ENCODE measurements around the gene AHI1. TPM values are rescaled to one million over a fixed set of nuclear protein-coding genes. Genes with fewer than 3 reads are reported as not detected.

Gene AHI1
- total and polyA plus RNA-seq, 2 experiments from 2014 or later, result 14.8 to 21.5 TPM

DNA sequence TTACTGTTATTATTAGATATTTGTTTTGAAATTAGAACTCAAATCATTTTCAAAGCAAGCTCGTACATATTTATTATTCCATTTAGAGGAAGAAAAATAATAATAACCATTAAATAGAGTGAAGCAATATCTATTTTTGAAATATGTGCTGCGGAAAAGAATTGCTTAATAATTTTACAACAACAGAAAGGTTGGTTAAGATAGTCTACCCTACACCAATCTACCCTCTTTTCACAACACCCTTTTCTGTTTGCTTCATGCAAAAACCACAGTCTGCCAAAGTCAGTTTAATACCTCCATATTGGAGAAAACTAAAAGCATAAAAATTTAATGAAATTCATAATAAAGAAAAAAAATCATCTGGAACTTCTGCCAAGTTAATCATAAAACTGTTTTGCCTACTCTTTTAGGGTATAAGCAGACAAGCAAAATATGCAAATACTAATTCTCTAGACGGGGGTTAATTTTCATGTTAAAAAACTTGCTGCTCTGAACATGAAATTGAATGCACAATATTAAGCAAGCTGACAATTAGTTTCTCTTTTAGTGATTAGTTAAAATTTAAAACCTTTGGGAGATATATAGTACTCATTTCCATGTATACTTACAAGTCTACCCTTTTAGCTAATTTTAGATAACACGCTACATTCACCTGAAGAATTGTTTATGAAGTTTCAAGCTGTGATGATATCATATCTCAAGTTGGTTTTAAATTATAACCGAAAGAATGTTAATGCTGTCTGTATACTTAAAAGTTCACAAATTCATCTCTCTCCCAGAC lies 100.2 kb downstream of the AHI1 start:
- H3K79me2 ChIP-seq, result no peaks in the 10 kb centered on the region
- H3K4me2 ChIP-seq, result no peak overlapping the region
- no peaks in the 10 kb centered on the region for H3K9me2 ChIP-seq (replicated peaks; ENCODE audit: insufficient read depth)
- TF ChIP-seq EZH2phosphoT487 (IDR thresholded peaks at IDR 0.05; ENCODE audit: low read depth, severe bottlenecking, unreplicated experiment) (no peak), EZH2 (IDR thresholded peaks at IDR 0.05; ENCODE audit: borderline replicate concordance) (no peak)
- TF ChIP-seq, protein P1, sequence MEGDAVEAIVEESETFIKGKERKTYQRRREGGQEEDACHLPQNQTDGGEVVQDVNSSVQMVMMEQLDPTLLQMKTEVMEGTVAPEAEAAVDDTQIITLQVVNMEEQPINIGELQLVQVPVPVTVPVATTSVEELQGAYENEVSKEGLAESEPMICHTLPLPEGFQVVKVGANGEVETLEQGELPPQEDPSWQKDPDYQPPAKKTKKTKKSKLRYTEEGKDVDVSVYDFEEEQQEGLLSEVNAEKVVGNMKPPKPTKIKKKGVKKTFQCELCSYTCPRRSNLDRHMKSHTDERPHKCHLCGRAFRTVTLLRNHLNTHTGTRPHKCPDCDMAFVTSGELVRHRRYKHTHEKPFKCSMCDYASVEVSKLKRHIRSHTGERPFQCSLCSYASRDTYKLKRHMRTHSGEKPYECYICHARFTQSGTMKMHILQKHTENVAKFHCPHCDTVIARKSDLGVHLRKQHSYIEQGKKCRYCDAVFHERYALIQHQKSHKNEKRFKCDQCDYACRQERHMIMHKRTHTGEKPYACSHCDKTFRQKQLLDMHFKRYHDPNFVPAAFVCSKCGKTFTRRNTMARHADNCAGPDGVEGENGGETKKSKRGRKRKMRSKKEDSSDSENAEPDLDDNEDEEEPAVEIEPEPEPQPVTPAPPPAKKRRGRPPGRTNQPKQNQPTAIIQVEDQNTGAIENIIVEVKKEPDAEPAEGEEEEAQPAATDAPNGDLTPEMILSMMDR (IDR thresholded peaks at IDR 0.05; ENCODE audit: poor library complexity), result no peak
- no peaks in the 10 kb centered on the region for H4K20me1 ChIP-seq (ENCODE audit: insufficient read depth, poor library complexity, severe bottlenecking)
- 96% methylated on average over 5 of the region's 5 CpGs for WGBS (ENCODE audit: low lambda C conversion rate, missing lambda C conversion rate)
- DNase-seq (ENCODE audit: low spot score), result no peak
- no peak overlapping the region for H3K4me3 ChIP-seq
- H3K4me1 ChIP-seq (ENCODE audit: insufficient read depth), result no peaks in the 10 kb centered on the region
- H2AFZ ChIP-seq, result no peak overlapping the region
- H3K27me3 ChIP-seq, result no peaks in the 10 kb centered on the region
- no peaks in the 10 kb centered on the region for H3K9me3 ChIP-seq (ENCODE audit: low read depth)
- H3K36me3 ChIP-seq (replicated peaks; ENCODE audit: insufficient read depth, low read depth), result no peaks in the 10 kb centered on the region
- no peak overlapping the region for H3K27ac ChIP-seq

DNA sequence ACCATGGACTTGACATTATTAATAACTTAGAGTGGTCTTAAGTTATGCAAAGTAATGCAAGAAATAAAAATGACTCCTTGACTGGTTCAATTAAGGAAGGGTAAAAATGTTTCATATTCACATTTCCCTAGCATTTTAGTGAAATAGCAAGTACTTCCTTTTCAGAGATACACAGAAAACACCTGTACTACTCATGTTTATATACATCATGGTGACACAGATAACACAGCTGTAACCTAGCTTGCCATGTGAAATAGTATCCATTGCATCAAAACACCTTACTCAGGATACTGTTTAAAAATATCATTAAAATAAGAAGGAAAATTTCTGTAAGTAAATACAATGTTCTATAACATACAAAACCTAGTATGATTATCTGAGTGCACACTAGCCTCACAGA lies 102.4 kb downstream of the AHI1 start:
- TF ChIP-seq EZH2phosphoT487 (IDR thresholded peaks at IDR 0.05; ENCODE audit: low read depth, severe bottlenecking, unreplicated experiment), result no peak
- TF ChIP-seq, protein P1 (IDR thresholded peaks at IDR 0.05; ENCODE audit: poor library complexity), result no peak
- no peak for TF ChIP-seq EZH2 (IDR thresholded peaks at IDR 0.05; ENCODE audit: borderline replicate concordance)
- H3K4me2 ChIP-seq, result no peak overlapping the region
- DNase-seq (ENCODE audit: low spot score), result no peak

DNA sequence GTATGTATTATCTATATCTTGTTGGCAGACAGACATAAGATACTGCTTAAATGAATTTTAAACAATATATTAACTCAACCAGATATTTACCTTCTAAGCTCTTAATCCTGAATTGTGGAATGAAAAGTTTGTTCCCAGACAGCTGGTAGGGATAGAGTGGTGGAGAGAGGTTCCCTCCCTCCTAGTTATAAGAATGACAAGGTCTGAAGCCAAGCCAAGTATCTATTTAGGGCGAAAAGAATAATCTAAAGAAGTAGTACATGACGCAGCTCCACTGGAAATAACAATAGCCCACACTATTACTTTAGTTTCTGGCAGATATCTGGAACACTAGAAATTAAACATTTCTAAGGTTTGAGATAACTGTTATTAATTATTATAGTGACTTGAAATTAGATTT lies 104.3 kb downstream of the AHI1 start:
- H3K9me3 ChIP-seq (ENCODE audit: low read depth), result no peaks in the 10 kb centered on the region
- H3K4me3 ChIP-seq, result no peak overlapping the region
- no peak overlapping the region for H2AFZ ChIP-seq
- H3K27me3 ChIP-seq, result no peaks in the 10 kb centered on the region
- H3K4me1 ChIP-seq (ENCODE audit: insufficient read depth), result no peaks in the 10 kb centered on the region
- DNase-seq (ENCODE audit: low spot score), result no peak
- no peaks in the 10 kb centered on the region for H4K20me1 ChIP-seq (ENCODE audit: insufficient read depth, poor library complexity, severe bottlenecking)
- no peak for TF ChIP-seq EZH2 (IDR thresholded peaks at IDR 0.05; ENCODE audit: borderline replicate concordance)
- no peak for TF ChIP-seq EZH2phosphoT487 (IDR thresholded peaks at IDR 0.05; ENCODE audit: low read depth, severe bottlenecking, unreplicated experiment)
- TF ChIP-seq, protein P1 (IDR thresholded peaks at IDR 0.05; ENCODE audit: poor library complexity), result no peak
- no peak overlapping the region for H3K4me2 ChIP-seq
- no peaks in the 10 kb centered on the region for H3K9me2 ChIP-seq (replicated peaks; ENCODE audit: insufficient read depth)
- no peaks in the 10 kb centered on the region for H3K79me2 ChIP-seq
- H3K36me3 ChIP-seq (replicated peaks; ENCODE audit: insufficient read depth, low read depth), result no peaks in the 10 kb centered on the region
- H3K27ac ChIP-seq, result no peak overlapping the region
- 96% methylated on average over 2 of the region's 2 CpGs for WGBS (ENCODE audit: low lambda C conversion rate, missing lambda C conversion rate)

More for the DNA sequence above, 102.4 kb downstream of the AHI1 start:
- Histone ChIP-seq H3K27me3 (no peaks in the 10 kb centered on the region), H3K9me3 (ENCODE audit: low read depth) (no peaks in the 10 kb centered on the region), H4K20me1 (ENCODE audit: insufficient read depth, poor library complexity, severe bottlenecking) (no peaks in the 10 kb centered on the region), H3K36me3 (replicated peaks; ENCODE audit: insufficient read depth, low read depth) (no peaks in the 10 kb centered on the region), H2AFZ (no peak overlapping the region), H3K27ac (no peak overlapping the region), H3K9me2 (replicated peaks; ENCODE audit: insufficient read depth) (no peaks in the 10 kb centered on the region), H3K79me2 (no peaks in the 10 kb centered on the region), H3K4me1 (ENCODE audit: insufficient read depth) (no peaks in the 10 kb centered on the region), H3K4me3 (no peak overlapping the region)

All from hepatocyte (in vitro differentiated cells).